ENCODE results near the gene DDX25. TPM values are rescaled to one million over a fixed set of nuclear protein-coding genes. Genes with fewer than 3 reads are reported as not detected.

DDX25 gene
- total and polyA plus RNA-seq, 4 donors, result 0.14 to 0.37 (median 0.17) TPM

- no peak for ATAC-seq (ENCODE audit: insufficient read depth, low FRiP score)
- DNase-seq, result no peak
- TF ChIP-seq CTCF (IDR thresholded peaks at IDR 0.05; ENCODE audit: control extremely low read depth, extremely low read depth), result no peak
Observed at GRCh38 chr11:125948278-125949051, 44.2 kb downstream of the DDX25 start.

GRCh38 chr11:125949271-125950177 lies 45.2 kb downstream of the DDX25 start:
- DNase-seq (no peak), ATAC-seq (ENCODE audit: insufficient read depth, low FRiP score) (no peak)
- no peak for TF ChIP-seq CTCF (IDR thresholded peaks at IDR 0.05; ENCODE audit: control extremely low read depth, extremely low read depth)

More at GRCh38 chr11:125948278-125949051, 44.2 kb downstream of the DDX25 start:
- Histone ChIP-seq H3K9me3 (ENCODE audit: control insufficient read depth in 4 of 4, insufficient read depth in 3 of 4, low read length in 3 of 4) (no peaks in the 10 kb centered on the region), H3K9ac (ENCODE audit: insufficient read depth in 1 of 2, low read length in 2 of 2) (no peak overlapping the region), H3K27me3 (ENCODE audit: control insufficient read depth in 3 of 3, insufficient read depth in 3 of 3, low read length in 2 of 3) (peaks cover 0 to 4% (median 0%) of the 10 kb centered on the region in 3 donors), H3K27ac (ENCODE audit: low read depth in 1 of 2, low read length in 1 of 2) (no peak overlapping the region), H3K4me3 (no peak overlapping the region), H3K36me3 (ENCODE audit: control insufficient read depth in 4 of 4, insufficient read depth in 4 of 4, low read length in 4 of 4) (no peaks in the 10 kb centered on the region), H3K4me1 (ENCODE audit: control insufficient read depth in 5 of 5, insufficient read depth in 5 of 5, low read length in 5 of 5) (peaks cover 3 to 23% (median 8%) of the 10 kb centered on the region in 5 donors)
- whole genome bisulfite sequencing, 2 donors, result 85 to 88% methylated on average over 23 of the region's 23 CpGs

GRCh38 chr11:125950178-125950490 lies 45.8 kb downstream of the DDX25 start:
- H3K27me3 ChIP-seq (ENCODE audit: control insufficient read depth in 3 of 3, insufficient read depth in 3 of 3, low read length in 2 of 3), result peaks cover 0 to 6% (median 0%) of the 10 kb centered on the region in 3 donors
- H3K9me3 ChIP-seq (ENCODE audit: control insufficient read depth in 4 of 4, insufficient read depth in 3 of 4, low read length in 3 of 4), result no peaks in the 10 kb centered on the region
- no peak overlapping the region for H3K27ac ChIP-seq (ENCODE audit: low read depth in 1 of 2, low read length in 1 of 2)
- H3K4me1 ChIP-seq (ENCODE audit: control insufficient read depth in 5 of 5, insufficient read depth in 5 of 5, low read length in 5 of 5), result peaks cover 3 to 23% (median 8%) of the 10 kb centered on the region in 5 donors
- DNase-seq, result no peak
- no peak for ATAC-seq (ENCODE audit: insufficient read depth, low FRiP score)
- 93 to 94% methylated on average over 11 of the region's 11 CpGs for WGBS, 2 donors
- no peak for TF ChIP-seq CTCF (IDR thresholded peaks at IDR 0.05; ENCODE audit: control extremely low read depth, extremely low read depth)
- H3K9ac ChIP-seq (ENCODE audit: insufficient read depth in 1 of 2, low read length in 2 of 2), result no peak overlapping the region
- no peaks in the 10 kb centered on the region for H3K36me3 ChIP-seq (ENCODE audit: control insufficient read depth in 4 of 4, insufficient read depth in 4 of 4, low read length in 4 of 4)
- H3K4me3 ChIP-seq, result no peak overlapping the region

More at GRCh38 chr11:125949271-125950177, 45.2 kb downstream of the DDX25 start:
- H3K36me3 ChIP-seq (ENCODE audit: control insufficient read depth in 4 of 4, insufficient read depth in 4 of 4, low read length in 4 of 4), result no peaks in the 10 kb centered on the region
- no peak overlapping the region for H3K27ac ChIP-seq (ENCODE audit: low read depth in 1 of 2, low read length in 1 of 2)
- no peaks in the 10 kb centered on the region for H3K9me3 ChIP-seq (ENCODE audit: control insufficient read depth in 4 of 4, insufficient read depth in 3 of 4, low read length in 3 of 4)
- peaks cover 0 to 9% (median 0%) of the 10 kb centered on the region in 3 donors for H3K27me3 ChIP-seq (ENCODE audit: control insufficient read depth in 3 of 3, insufficient read depth in 3 of 3, low read length in 2 of 3)
- no peak overlapping the region for H3K9ac ChIP-seq (ENCODE audit: insufficient read depth in 1 of 2, low read length in 2 of 2)
- no peak overlapping the region for H3K4me3 ChIP-seq
- 93 to 94% methylated on average over 22 of the region's 22 CpGs for WGBS, 2 donors
- H3K4me1 ChIP-seq (ENCODE audit: control insufficient read depth in 5 of 5, insufficient read depth in 5 of 5, low read length in 5 of 5), result peaks cover 3 to 23% (median 8%) of the 10 kb centered on the region in 5 donors
